Muscle layer of colon (tissue), 2 donors: ENCODE results near the gene MTUS2.

Source experiments
- H3K27ac ChIP-seq: one replicate; pipeline ENCODE4 v1.7.0; 2013; ENCODE audit warnings: low read depth, mild to moderate bottlenecking, low read length, moderate library complexity
- H3K27me3 ChIP-seq, 2 donors: one replicate each; pipeline ENCODE4 v1.7.0; 2013; ENCODE audit warnings: low read length in 2 of 2, mild to moderate bottlenecking in 2 of 2; ENCODE audit not compliant: insufficient read depth in 2 of 2, control insufficient read depth in 1 of 2
- H3K36me3 ChIP-seq: one replicate; pipeline ENCODE4 v1.7.0; 2013; ENCODE audit warnings: mild to moderate bottlenecking, low read length; ENCODE audit not compliant: insufficient read depth
- H3K4me1 ChIP-seq: one replicate; pipeline ENCODE4 v1.7.0; 2013; ENCODE audit warnings: mild to moderate bottlenecking, low read length; ENCODE audit not compliant: insufficient read depth
- H3K4me3 ChIP-seq, 2 donors: one replicate each; pipeline ENCODE4 v1.7.0; 2013; ENCODE audit warnings: low read length in 2 of 2, low read depth in 1 of 2, mild to moderate bottlenecking in 1 of 2, moderate library complexity in 1 of 2
- H3K9ac ChIP-seq: one replicate; pipeline ENCODE4 v1.7.0; 2013; ENCODE audit warnings: low read length
- H3K9me3 ChIP-seq: one replicate; pipeline ENCODE4 v1.7.0; 2013; ENCODE audit warnings: mild to moderate bottlenecking, low read length
- donor health status: abdominal sarcoma.
- donor health status: Adenocarcinoma of cecum.

MTUS2 gene

DNA sequence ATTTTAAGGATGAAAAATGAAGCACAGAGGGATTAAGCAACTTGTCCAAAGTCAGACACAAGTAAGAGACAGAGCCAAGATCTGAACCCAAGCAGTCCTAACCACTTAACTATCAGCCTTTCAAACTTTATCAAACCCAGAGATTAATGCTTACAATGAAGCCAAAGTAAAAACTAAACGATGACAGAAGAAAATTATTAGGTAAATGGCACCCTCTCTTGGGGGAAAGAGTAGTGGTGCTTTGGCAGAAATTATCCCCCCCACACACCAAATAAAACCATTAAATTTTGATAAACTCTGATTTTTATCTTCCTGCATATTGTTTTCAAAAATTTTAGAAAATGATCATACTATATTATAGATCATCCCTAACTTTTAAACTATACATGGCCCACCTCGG is 446.1 kb downstream of the MTUS2 start:
- Histone ChIP-seq H3K27me3 (no peaks in the 10 kb centered on the region), H3K4me3 (no peak overlapping the region), H3K4me1 (no peaks in the 10 kb centered on the region), H3K27ac (no peak overlapping the region), H3K36me3 (no peaks in the 10 kb centered on the region), H3K9ac (no peak overlapping the region), H3K9me3 (no peaks in the 10 kb centered on the region)

DNA sequence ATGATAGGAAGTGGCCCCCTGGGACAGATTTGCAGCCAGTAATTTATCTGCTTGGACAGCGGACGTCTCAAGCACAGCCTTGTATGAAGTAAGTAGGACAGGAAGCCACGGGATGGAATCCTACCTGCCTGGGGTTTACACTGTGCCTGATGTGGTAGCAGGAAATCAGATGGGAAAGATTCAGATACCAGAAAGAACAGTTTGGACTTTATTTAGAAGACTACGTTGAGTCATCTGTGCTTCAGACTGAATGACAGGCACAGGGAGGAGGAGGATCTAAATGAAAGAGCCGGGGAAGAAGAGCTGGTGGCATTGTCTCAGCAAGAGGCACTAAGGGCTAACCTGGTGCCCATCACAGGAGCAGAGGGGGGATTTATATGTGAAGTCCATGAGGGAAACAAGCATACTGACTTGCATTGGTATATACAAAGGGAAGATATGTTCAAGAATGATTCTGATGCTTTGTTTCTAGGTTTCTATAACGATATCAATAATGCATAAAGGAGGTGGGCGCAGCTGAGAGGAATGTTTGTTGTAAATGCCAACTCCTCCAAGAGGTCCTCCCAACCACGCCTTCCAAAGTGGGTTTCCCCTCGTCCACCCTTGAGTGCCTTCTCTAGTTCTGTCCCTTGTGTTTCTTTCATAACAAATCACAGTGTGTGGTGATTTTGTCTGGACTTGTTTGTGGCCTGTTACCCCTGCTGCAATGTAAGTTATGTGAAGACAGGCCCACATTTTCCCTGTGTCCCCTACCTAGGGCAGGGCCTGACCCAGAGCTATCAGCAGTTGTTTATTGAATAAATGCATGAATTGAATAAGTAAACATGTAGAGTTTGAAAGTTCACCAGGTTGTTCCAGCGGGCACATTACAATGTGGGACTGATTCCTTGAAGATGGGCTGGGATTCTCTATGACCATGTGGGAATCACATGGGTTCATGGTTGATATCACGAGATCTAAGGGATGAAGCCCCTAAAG is 446.9 kb downstream of the MTUS2 start:
- no peaks in the 10 kb centered on the region for H3K27me3 ChIP-seq
- H3K36me3 ChIP-seq = no peaks in the 10 kb centered on the region
- no peaks in the 10 kb centered on the region for H3K4me1 ChIP-seq
- no peak overlapping the region for H3K4me3 ChIP-seq
- no peak overlapping the region for H3K27ac ChIP-seq
- no peak overlapping the region for H3K9ac ChIP-seq
- no peaks in the 10 kb centered on the region for H3K9me3 ChIP-seq

DNA sequence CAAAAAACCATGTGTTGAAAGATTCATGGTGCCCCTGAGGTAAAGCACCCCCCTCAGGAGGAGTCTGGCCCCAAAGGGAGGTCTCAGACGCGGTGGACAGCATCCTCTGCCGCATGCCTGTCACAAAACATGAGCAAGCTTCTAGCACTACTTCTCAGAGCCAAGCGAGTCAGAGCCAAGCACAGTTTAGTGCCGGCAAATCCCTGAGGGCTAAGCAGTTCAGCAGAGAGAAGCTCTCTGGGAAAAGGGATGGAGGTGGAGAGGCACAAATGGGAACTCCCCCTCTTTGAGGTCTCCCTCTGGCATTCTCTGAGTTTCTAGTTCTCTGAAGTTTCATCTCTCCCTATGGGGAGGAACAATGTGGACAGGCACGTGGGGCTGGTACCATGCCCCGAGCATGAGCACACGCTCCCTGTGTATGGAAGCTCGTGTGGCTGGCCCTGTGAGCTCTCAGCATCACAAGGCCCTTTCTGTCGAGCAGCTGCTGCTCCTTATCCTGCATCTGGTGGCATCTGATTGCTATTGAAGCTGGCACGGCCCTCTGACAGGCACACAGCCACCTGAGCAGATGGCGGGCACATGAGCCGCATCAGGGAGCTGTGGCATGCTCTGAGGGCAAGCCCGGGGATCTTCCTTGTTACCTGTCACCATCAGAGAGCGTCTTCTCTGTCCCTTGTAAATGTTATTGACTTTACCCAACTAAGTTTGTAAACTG is 450.3 kb downstream of the MTUS2 start:
- no peaks in the 10 kb centered on the region for H3K9me3 ChIP-seq
- no peak overlapping the region for H3K4me3 ChIP-seq
- no peaks in the 10 kb centered on the region for H3K27me3 ChIP-seq
- H3K9ac ChIP-seq = no peak overlapping the region
- H3K4me1 ChIP-seq = no peaks in the 10 kb centered on the region
- H3K36me3 ChIP-seq = no peaks in the 10 kb centered on the region
- H3K27ac ChIP-seq = no peak overlapping the region

DNA sequence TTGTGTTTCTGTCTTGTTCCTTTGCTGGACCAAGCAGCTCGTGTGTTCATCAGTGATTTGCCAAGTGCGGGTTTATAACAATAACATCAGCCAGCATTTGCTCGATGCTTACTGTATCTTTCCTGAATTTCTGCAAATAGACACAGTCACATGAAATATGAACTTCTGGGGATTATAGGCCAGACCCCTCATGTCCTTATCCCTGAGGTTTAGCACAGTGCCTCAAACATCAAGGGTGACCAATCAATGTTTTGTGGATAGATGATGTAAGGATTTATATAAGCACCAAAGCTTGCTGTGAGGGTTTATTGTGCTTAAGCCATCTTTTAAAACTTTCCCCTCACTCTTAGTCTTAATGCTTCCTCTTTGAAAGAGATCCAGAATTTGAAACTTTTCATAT is 451.5 kb downstream of the MTUS2 start:
- no peak overlapping the region for H3K4me3 ChIP-seq
- H3K9me3 ChIP-seq = no peaks in the 10 kb centered on the region
- no peaks in the 10 kb centered on the region for H3K36me3 ChIP-seq
- H3K9ac ChIP-seq = no peak overlapping the region
- H3K27me3 ChIP-seq = no peaks in the 10 kb centered on the region
- H3K27ac ChIP-seq = no peak overlapping the region
- no peaks in the 10 kb centered on the region for H3K4me1 ChIP-seq

DNA sequence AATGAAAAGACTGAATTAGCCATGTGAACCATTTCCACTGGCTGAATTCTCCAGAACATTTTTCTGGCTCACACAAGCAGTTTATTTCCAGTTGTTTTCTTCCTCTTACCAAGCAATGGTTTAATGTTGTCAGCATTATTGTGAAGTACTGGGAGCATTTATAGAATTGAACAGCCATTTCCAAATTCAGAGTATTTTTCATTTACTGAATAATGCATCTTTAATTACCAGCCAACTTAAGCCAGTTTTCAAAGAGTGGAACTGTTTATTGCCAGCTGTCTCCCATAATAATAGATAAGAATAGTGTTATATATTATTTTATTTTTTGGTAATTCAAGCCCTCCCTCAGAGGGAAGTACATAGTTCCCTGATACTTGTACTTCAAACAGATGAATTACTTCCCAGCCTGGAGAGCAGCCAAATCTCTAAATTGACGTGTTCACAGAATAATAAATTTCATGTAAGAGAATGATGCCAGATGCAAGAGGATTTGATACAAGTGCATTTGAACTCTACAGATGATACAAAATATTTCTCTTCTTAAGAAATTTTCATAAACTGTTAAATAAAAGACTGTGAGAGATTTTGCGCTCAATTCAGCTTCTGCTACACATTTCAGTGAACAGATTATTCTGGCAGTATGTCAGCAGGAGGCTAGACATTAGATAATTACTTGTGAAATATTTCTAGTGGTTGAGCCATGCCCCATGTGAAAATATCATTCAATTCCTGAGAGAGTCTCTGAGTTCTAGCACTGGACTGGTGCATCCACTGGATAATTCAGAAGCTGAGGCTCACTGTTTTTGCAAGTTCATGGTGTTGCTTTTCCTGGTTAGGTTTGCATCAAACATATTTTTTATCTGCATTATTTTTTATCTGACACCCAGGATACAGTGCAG is 459.5 kb downstream of the MTUS2 start:
- Histone ChIP-seq H3K27ac (no peak overlapping the region), H3K27me3 (no peaks in the 10 kb centered on the region), H3K4me3 (no peak overlapping the region), H3K4me1 (no peaks in the 10 kb centered on the region), H3K9ac (no peak overlapping the region), H3K9me3 (no peaks in the 10 kb centered on the region), H3K36me3 (no peaks in the 10 kb centered on the region)

DNA sequence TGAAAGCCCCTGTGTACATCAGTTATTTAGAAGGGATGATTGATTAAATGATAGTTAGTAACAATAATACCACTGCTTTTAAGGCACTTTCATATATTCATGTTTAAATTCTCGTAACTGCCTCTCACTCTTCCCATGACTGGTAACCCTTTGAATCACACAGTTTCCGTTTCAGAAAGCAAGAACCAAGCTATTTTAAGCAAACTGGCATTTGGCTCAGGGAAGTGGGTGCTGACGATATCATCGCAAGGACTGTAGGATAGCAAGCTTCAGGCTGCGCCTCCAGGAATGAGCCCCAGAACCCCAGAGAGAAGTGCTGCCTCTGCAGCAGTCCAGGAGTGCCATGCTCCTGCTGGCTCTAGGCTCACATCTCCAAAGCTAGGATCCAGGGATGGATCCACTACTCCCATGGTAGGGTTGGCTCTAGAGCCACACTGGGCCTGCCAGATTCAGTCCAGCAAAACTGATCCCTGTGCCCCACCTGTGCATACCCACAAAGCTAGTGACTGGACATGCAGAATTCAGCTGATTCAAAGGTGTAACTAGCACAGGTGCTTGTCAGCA is 461.9 kb downstream of the MTUS2 start:
- no peak overlapping the region for H3K4me3 ChIP-seq
- no peaks in the 10 kb centered on the region for H3K27me3 ChIP-seq
- H3K4me1 ChIP-seq = no peaks in the 10 kb centered on the region
- no peaks in the 10 kb centered on the region for H3K9me3 ChIP-seq
- no peaks in the 10 kb centered on the region for H3K36me3 ChIP-seq
- H3K27ac ChIP-seq = no peak overlapping the region
- no peak overlapping the region for H3K9ac ChIP-seq

DNA sequence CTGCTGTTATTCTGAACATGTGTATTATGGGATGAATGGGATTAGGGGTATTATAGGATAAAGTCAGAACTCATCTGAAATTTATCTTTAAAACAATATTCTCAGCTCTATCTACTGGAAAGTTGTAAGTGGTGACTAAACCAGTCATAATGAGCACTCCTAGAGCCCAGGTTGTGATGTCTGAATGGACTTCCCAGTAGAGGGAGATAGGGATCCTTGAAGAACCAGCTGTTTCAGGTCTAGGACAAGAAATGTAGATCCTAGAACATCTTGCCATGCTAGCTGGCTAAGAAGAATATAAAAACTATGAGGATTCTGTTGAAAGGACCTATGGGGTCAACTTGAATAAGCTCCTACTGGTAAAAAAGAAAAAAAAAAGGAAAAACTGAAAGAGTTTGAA is 464.6 kb downstream of the MTUS2 start:
- Histone ChIP-seq H3K9ac (no peak overlapping the region), H3K9me3 (no peaks in the 10 kb centered on the region), H3K4me3 (no peak overlapping the region), H3K27ac (no peak overlapping the region), H3K36me3 (no peaks in the 10 kb centered on the region), H3K4me1 (no peaks in the 10 kb centered on the region), H3K27me3 (no peaks in the 10 kb centered on the region)

DNA sequence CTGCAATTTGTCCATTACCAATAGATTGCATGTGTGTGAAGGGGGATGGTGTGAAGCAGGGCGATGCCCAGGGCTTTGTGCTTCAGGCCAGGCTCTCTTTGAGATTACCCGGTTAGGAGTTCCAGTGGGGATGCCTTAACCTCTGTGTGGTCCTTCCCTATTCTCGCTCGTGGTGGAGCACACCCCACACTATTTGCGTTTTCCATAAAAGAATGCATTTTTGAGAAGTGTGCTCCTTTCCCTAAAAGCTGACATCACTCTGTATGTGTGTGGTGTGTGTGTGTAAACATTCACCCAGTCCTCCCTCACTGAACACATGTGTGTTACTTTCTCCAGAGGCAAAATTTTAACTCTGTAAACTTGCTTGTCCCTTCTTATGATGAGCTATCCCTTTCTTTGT is 467.1 kb downstream of the MTUS2 start:
- Histone ChIP-seq H3K27ac (no peak overlapping the region), H3K27me3 (no peaks in the 10 kb centered on the region), H3K9me3 (no peaks in the 10 kb centered on the region), H3K36me3 (no peaks in the 10 kb centered on the region), H3K9ac (no peak overlapping the region), H3K4me1 (no peaks in the 10 kb centered on the region), H3K4me3 (no peak overlapping the region)

DNA sequence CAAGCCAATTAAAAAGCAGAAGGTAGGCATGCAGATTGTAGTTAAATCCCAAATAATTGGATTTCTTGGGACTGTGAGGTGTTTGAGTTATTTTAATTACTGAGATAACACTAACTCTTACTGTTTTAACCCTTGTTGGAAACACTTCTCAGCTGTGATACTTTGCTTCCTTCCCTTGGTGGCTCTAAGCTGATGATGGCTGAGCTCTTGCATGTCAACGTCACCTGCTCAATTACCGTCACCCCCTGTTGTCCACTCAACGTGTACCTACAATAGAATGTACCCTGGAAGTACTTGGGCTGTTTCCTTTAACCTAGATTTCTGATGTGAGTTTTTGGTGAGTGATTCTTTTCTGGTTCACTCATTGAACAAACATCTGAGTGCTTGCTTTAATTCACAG is 471.9 kb downstream of the MTUS2 start:
- H3K27me3 ChIP-seq = no peaks in the 10 kb centered on the region
- no peak overlapping the region for H3K27ac ChIP-seq
- no peaks in the 10 kb centered on the region for H3K9me3 ChIP-seq
- no peak overlapping the region for H3K4me3 ChIP-seq
- no peaks in the 10 kb centered on the region for H3K4me1 ChIP-seq
- H3K9ac ChIP-seq = no peak overlapping the region
- H3K36me3 ChIP-seq = no peaks in the 10 kb centered on the region

DNA sequence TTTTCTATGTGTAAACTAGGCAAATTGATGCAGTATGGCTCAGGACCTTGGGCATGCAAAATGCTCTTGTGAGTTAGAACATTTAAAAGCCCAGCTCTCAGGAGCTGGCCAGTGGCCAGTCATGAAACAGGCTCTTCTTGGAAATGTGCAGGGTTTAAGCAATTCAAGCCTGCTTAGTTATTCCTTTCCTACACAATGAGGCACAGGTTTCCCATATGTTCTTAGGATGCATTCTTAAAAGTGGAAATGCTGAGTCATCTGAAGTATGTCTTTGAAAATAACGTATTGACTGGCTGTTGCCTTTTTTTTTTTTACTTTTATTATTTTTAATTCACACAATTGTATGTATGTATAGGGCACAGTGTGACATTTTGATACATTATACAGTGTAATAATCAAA is 474.7 kb downstream of the MTUS2 start:
- no peaks in the 10 kb centered on the region for H3K27me3 ChIP-seq
- no peak overlapping the region for H3K27ac ChIP-seq
- H3K9ac ChIP-seq = no peak overlapping the region
- no peak overlapping the region for H3K4me3 ChIP-seq
- no peaks in the 10 kb centered on the region for H3K4me1 ChIP-seq
- no peaks in the 10 kb centered on the region for H3K36me3 ChIP-seq
- H3K9me3 ChIP-seq = no peaks in the 10 kb centered on the region

DNA sequence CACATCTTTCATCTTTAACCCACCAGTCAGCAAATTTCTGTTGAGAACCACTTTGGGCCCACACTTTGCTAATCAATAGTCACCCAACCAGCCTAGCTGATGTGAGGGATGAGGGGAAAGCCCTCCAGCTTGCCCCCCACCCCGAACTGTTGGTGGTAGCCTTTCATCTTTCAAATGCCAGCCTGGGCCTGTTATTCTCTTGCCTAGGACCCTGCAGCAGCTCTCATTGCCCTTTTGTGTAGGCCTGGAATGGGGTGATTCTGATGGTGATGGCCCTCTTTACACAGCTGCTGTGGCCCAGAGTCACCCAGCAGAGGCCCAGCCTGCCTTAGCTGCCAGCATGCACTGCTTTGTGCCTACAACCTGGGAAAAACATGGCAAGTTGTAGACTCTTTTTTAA is 480.9 kb downstream of the MTUS2 start:
- Histone ChIP-seq H3K9me3 (no peaks in the 10 kb centered on the region), H3K4me1 (no peaks in the 10 kb centered on the region), H3K27me3 (no peaks in the 10 kb centered on the region), H3K9ac (no peak overlapping the region), H3K36me3 (no peaks in the 10 kb centered on the region), H3K4me3 (no peak overlapping the region), H3K27ac (no peak overlapping the region)
